Measurements from ENCODE around the gene MORN1. TPM values are rescaled to one million over a fixed set of nuclear protein-coding genes. Genes with fewer than 3 reads are reported as not detected.

The MORN1 gene
- total RNA-seq, 1 donor from 2014 or later, result 4.5 TPM

DNA sequence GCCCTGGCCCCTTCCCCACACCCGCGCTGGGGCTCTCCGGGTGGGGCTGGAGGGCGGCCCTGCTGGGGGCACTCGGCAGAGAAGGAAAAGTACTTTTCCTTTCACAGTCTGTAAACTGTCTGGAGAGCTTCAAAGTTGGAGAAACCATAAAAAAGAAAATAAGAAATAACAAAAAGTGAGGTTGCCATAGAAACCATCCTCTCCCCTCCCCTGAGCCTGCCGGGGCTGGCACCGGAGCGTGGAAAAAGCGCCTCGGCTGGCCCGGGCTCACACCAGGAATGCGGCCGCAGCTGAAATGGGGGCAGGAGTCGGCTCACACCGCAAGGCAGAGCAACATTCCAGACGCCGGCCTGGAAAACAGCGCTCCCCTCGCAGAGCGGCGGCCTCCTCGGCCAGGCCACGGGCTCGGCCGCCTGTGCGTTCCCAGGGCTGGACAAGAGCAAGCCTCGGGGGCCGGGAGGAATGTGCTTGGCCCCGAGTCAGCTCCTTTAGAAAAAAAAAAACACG, 69.2 kb downstream of the MORN1 start:
- Histone ChIP-seq H3K4me3 (peak overlapping the region; percentile 26), H3K4me1 (peaks cover 50% of the 10 kb centered on the region)

DNA sequence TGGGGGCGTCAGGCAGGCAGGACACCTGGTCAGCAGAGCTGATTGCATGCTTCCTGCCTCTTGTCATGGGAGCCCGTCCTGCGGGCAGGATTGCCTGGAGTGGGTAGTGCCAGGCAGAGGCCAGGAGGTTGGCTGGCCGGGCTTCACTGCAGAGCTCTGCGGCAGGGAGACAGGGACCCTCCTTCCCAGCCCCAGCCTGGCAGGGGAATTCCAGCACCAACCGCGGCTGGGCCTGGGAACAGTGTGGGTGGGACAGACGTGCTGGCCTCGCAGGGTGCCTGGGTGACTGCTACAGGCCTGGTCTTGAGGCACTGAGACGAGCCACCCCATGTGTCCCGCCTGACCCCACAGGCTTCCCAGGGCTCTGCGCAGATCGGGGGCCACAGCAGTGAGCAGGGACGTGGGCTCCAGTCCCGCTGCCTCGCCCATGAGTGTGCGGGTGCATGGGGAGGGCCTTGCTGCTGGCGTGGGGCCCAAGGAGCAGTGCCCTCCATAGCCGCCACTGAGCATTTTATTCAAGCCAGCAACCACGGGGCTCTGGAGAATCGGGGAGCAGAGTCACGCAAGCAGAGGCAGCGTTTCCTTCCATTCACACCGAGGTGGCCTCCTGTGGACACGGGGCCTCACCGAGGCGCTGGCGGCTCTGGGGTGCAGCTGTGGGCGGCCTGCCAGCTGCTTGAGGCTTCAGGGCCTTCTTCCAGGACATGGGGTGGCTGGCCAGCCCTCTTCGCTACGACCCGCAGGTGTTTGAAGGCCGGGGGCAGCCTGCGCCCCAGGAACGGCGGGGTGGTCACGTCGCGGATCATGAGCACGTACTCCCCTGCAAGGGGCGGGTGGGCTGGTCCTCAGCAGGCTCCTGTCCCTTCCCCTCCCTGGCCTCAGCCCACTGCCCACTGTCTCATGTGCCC, 70.3 kb downstream of the MORN1 start:
- no peaks in the 10 kb centered on the region for H3K36me3 ChIP-seq
- H3K27me3 ChIP-seq (ENCODE audit: low read depth), result peaks cover 13% of the 10 kb centered on the region
- H3K4me1 ChIP-seq, result peaks cover 59% of the 10 kb centered on the region
- TF ChIP-seq, protein P1, sequence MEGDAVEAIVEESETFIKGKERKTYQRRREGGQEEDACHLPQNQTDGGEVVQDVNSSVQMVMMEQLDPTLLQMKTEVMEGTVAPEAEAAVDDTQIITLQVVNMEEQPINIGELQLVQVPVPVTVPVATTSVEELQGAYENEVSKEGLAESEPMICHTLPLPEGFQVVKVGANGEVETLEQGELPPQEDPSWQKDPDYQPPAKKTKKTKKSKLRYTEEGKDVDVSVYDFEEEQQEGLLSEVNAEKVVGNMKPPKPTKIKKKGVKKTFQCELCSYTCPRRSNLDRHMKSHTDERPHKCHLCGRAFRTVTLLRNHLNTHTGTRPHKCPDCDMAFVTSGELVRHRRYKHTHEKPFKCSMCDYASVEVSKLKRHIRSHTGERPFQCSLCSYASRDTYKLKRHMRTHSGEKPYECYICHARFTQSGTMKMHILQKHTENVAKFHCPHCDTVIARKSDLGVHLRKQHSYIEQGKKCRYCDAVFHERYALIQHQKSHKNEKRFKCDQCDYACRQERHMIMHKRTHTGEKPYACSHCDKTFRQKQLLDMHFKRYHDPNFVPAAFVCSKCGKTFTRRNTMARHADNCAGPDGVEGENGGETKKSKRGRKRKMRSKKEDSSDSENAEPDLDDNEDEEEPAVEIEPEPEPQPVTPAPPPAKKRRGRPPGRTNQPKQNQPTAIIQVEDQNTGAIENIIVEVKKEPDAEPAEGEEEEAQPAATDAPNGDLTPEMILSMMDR (IDR thresholded peaks at IDR 0.05; ENCODE audit: borderline replicate concordance), result no peak
- peak overlapping the region; percentile 72 for H3K27ac ChIP-seq (replicated peaks)
- no peak for DNase-seq
- no peak overlapping the region for H3K4me3 ChIP-seq
- no peaks in the 10 kb centered on the region for H3K9me3 ChIP-seq (replicated peaks)
- intact Hi-C loops (cut with micrococcal nuclease), result no loop called here

More for the DNA sequence above, 69.2 kb downstream of the MORN1 start:
- Histone ChIP-seq H3K9me3 (replicated peaks) (no peaks in the 10 kb centered on the region), H3K27ac (replicated peaks) (peak overlapping the region; percentile 72), H3K27me3 (ENCODE audit: low read depth) (peaks cover 13% of the 10 kb centered on the region), H3K36me3 (no peaks in the 10 kb centered on the region)
- intact Hi-C loops (cut with micrococcal nuclease), result no loop called here
- TF ChIP-seq, protein P1 (IDR thresholded peaks at IDR 0.05; ENCODE audit: borderline replicate concordance), result peak; percentile 25
- peak; percentile 75 for DNase-seq

DNA sequence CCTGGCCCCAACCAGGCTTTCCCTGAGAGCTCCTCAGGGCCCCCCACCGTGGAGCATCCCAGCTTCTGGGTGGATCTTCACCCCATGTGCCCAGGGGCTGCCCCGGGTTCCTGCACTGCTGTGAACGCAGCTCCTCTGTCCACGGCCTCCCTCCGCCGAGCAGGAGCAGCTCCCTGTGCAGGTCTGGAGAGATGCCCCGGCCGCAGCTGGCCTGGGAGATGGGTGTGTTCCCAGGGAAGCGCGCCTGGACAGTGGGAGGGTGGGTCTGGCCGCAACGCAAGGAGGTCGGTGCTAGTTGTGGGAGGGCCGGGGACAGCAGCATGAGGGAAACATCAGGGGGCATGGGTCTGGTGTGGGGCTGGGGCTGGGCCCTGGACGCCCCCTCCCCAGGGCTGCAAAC, 71.3 kb downstream of the MORN1 start:
- TF ChIP-seq, protein P1 (IDR thresholded peaks at IDR 0.05; ENCODE audit: borderline replicate concordance), result no peak
- intact Hi-C loops (cut with micrococcal nuclease), result no loop called here
- peak; percentile 53 for DNase-seq
- Histone ChIP-seq H3K4me3 (no peak overlapping the region), H3K36me3 (no peaks in the 10 kb centered on the region), H3K27ac (replicated peaks) (no peak overlapping the region), H3K27me3 (ENCODE audit: low read depth) (peaks cover 13% of the 10 kb centered on the region), H3K9me3 (replicated peaks) (no peaks in the 10 kb centered on the region), H3K4me1 (peaks cover 69% of the 10 kb centered on the region)

DNA sequence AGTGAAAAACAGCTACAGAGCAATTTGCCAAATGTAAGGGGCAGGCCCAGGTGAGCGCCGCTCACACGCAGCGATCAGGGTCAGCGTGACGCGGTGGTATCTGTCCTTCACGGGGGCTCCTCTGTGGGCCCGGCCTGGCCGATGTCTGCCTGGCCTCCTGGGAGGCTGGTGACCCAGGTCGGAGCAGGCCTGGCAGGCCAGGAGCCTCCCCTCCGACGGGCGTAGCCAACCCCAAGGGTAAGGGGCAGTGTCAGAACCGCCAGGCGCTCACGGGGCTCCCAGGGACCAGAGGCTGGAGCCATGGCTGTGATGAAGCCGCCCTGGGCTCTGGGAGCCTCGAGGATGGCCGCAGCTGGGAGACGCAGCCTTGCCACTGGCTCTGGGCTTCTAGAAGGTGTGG, 72.1 kb downstream of the MORN1 start:
- Histone ChIP-seq H3K27me3 (ENCODE audit: low read depth) (peaks cover 13% of the 10 kb centered on the region), H3K4me1 (peaks cover 76% of the 10 kb centered on the region), H3K9me3 (replicated peaks) (no peaks in the 10 kb centered on the region), H3K27ac (replicated peaks) (peak overlapping the region; percentile 56), H3K36me3 (no peaks in the 10 kb centered on the region), H3K4me3 (no peak overlapping the region)
- TF ChIP-seq, protein P1 (IDR thresholded peaks at IDR 0.05; ENCODE audit: borderline replicate concordance), result no peak
- no peak for DNase-seq
- intact Hi-C loops (cut with micrococcal nuclease), result no loop called here

DNA sequence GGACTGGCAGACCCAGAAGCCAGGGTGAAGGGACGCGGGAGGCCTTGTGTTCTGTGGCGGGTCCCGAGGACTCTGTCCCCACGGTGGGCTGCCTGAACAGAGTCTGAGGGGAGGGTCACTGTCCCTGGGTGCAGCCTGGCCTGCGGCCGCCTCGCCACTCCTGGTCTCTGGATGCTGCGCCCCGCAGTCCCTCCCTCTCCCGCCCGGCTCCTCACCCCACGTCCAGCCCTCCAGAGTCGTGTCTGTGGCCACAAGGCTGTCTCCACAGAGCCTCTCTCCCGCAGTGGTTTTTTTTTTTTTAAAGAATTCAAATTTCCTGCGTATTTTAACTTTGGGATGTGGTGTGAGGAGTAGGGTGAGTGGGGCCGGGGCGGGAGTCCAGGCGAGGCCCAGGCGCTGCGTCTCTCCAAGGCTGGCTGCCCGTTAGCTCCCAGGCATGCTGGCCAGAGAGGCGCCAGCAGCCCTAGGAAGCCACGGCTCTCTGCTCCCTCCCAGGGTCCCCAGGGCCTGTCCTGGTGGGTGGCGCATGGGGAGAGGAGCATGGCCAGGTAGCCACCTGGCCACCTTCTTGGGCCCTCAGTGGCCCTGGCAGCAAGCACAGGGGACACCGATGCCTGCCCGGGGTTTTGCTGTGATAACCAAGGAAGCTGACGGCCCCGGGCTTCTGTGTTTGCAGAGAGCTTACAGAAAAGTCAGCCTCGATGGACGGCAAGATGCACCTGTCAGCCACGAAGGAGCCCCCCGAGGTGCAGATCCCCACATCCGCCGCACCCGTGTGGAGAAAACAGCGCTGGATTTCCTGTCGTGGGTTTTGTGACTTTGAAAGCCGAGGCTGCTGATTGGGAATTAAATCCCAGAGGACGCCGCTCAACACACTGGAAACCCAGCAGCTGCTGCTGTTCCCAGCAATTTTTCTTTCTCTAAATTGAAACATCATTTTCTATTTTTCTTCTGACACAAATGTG, 72.8 kb downstream of the MORN1 start:
- Histone ChIP-seq H3K36me3 (no peaks in the 10 kb centered on the region), H3K4me1 (peaks cover 83% of the 10 kb centered on the region), H3K27ac (replicated peaks) (peak overlapping the region; percentile 56), H3K9me3 (replicated peaks) (no peaks in the 10 kb centered on the region), H3K4me3 (no peak overlapping the region), H3K27me3 (ENCODE audit: low read depth) (peaks cover 13% of the 10 kb centered on the region)
- TF ChIP-seq, protein P1 (IDR thresholded peaks at IDR 0.05; ENCODE audit: borderline replicate concordance), result no peak
- intact Hi-C loops (cut with micrococcal nuclease), result no loop called here
- DNase-seq, result no peak

Data from left ventricle myocardium inferior (tissue), 1 donor.